Psoas muscle (tissue), 8 donors: ENCODE data around the gene AGPAT3. TPM values are rescaled to one million over a fixed set of nuclear protein-coding genes. Genes with fewer than 3 reads are reported as not detected.

Source experiments
- ATAC-seq, 4 donors: fragments of 200-7000 bp; cut with Tn5 transposase; one replicate each; pipeline ENCODE4 v1.9.1; 2020; ENCODE audit warnings: moderate library complexity in 3 of 4, mild to moderate bottlenecking in 2 of 4
- DNase-seq, 2 donors: peaks; one replicate each; pipeline ENCODE4 v3.0.0-alpha.2; 2020
- H3K27ac ChIP-seq: fragments of 200-600 bp; one replicate; pipeline ENCODE4 v1.8.0; 2022
- H3K27me3 ChIP-seq, 3 donors: fragments of 200-600 bp in 1 of 3; one replicate each; pipeline versions ENCODE4 v1.6.1 to v1.8.0; 2013 to 2022; ENCODE audit warnings: low read length in 2 of 3, mild to moderate bottlenecking in 2 of 3, moderate library complexity in 1 of 3; ENCODE audit not compliant: insufficient read depth in 3 of 3
- H3K36me3 ChIP-seq, 2 donors: fragments of 200-600 bp in 1 of 2; one replicate each; pipeline versions ENCODE4 v1.6.1 to v1.8.0; 2013 to 2022; ENCODE audit warnings: low read depth in 1 of 2, mild to moderate bottlenecking in 1 of 2, moderate library complexity in 1 of 2; ENCODE audit not compliant: insufficient read depth in 1 of 2
- H3K4me1 ChIP-seq: fragments of 200-600 bp; one replicate; pipeline ENCODE4 v1.8.0; 2022
- H3K4me3 ChIP-seq: fragments of 200-600 bp; one replicate; pipeline ENCODE4 v1.8.0; 2022; ENCODE audit warnings: mild to moderate bottlenecking
- H3K9me3 ChIP-seq: fragments of 200-600 bp; one replicate; pipeline ENCODE4 v1.8.0; 2022
- WGBS, 3 donors: extraction: QIAGEN DNeasy Blood & Tissue Kit; methylation state at CpG; one replicate each; pipeline versions ENCODE4 v1.1.6 to v1.1.7; 2013; 5-methylcytosine and 5-hydroxymethylcytosine counted together
- intact Hi-C, 2 donors: fragments of 100-400 bp; cut with DNase I; formaldehyde crosslinking; loops; one replicate each; pipeline versions ENCODE4 v1.11.0 to v1.14.2; 2022
- polyA plus RNA-seq, 3 donors: library from polyadenylated mRNA; stranded (reverse); fragments of 200-250 nt; gene quantifications; one replicate each; pipeline ENCODE4 v1.2.3, GENCODE V29; 2013
- total RNA-seq, 4 donors: library from RNA; stranded (reverse); fragmentation: NEBNext Ultra II Directional in 2 of 4; extraction: Animal tissue kit (Norgen Biotek cat#: 25700) in 2 of 4; gene quantifications; one replicate each; pipeline versions ENCODE4 v1.2.1 to v1.2.4, GENCODE V29; 2021 to 2023
- TF ChIP-seq, protein P1 (sequence below): fragments of 200-600 bp; IDR thresholded peaks from one replicate; pipeline ENCODE4 v1.8.0; 2022; ENCODE audit warnings: antibody characterized with exemption
- donor health status: healthy with polysubstance abuse.
- donor health status: DM: no; HTN: no; CAD: no; lungs with moderate emphysema.
- donor health status: Bipolar disorder and iron deficiency.
- donor health status: healthy.
- donor health status: DM: yes; HTN: yes; CAD: no.
- donor health status: DM: no; HTN: no; CAD: no.
- donor health status: DM: no; HTN: no; CAD: no.
- donor health status: DM: yes; HTN: yes; CAD: no.

AGPAT3 gene
- total and polyA plus RNA-seq, 7 donors: 28.4 to 117 (median 50.7) TPM

GRCh38 chr21:44017601-44018000 lies 152.6 kb downstream of the AGPAT3 start:
- Histone ChIP-seq H3K27me3 (no peaks in the 10 kb centered on the region), H3K9me3 (no peaks in the 10 kb centered on the region), H3K27ac (no peak overlapping the region), H3K4me3 (no peak overlapping the region), H3K4me1 (peaks cover 72% of the 10 kb centered on the region), H3K36me3 (no peaks in the 10 kb centered on the region)
- ATAC-seq (no peak), DNase-seq (no peak)
- intact Hi-C loops: no loop called here
- TF ChIP-seq, protein P1, sequence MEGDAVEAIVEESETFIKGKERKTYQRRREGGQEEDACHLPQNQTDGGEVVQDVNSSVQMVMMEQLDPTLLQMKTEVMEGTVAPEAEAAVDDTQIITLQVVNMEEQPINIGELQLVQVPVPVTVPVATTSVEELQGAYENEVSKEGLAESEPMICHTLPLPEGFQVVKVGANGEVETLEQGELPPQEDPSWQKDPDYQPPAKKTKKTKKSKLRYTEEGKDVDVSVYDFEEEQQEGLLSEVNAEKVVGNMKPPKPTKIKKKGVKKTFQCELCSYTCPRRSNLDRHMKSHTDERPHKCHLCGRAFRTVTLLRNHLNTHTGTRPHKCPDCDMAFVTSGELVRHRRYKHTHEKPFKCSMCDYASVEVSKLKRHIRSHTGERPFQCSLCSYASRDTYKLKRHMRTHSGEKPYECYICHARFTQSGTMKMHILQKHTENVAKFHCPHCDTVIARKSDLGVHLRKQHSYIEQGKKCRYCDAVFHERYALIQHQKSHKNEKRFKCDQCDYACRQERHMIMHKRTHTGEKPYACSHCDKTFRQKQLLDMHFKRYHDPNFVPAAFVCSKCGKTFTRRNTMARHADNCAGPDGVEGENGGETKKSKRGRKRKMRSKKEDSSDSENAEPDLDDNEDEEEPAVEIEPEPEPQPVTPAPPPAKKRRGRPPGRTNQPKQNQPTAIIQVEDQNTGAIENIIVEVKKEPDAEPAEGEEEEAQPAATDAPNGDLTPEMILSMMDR: no peak
- WGBS, 3 donors: 90 to 95% (median 94%) methylated on average over 9 of the region's 9 CpGs

DNA sequence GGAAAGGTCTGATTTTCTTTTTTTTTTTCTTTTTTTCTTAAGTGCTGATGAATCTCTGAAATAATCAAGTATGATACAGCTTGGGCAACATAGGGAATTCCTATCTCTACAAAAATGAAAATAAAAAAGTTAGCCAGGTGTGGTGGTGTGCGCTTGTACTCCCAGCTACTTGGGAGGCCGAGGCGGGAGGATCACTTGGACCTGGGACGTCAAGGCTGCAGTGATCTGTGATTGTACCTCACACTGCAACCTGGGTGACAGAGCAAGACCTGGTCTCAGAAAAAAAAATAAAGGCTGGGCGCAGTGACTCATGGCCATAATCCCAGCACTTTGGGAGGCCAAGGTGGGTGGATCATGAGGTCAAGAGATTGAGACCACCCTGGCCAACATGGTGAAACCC lies 153.1 kb downstream of the AGPAT3 start:
- intact Hi-C loops: no loop called here
- no peaks in the 10 kb centered on the region for H3K9me3 ChIP-seq
- H3K27ac ChIP-seq: no peak overlapping the region
- TF ChIP-seq, protein P1: no peak
- H3K4me1 ChIP-seq: peaks cover 70% of the 10 kb centered on the region
- DNase-seq (no peak), ATAC-seq (no peak)
- no peaks in the 10 kb centered on the region for H3K36me3 ChIP-seq
- no peak overlapping the region for H3K4me3 ChIP-seq
- H3K27me3 ChIP-seq: no peaks in the 10 kb centered on the region
- 93 to 96% (median 93%) methylated on average over 5 of the region's 5 CpGs for WGBS, 3 donors

DNA sequence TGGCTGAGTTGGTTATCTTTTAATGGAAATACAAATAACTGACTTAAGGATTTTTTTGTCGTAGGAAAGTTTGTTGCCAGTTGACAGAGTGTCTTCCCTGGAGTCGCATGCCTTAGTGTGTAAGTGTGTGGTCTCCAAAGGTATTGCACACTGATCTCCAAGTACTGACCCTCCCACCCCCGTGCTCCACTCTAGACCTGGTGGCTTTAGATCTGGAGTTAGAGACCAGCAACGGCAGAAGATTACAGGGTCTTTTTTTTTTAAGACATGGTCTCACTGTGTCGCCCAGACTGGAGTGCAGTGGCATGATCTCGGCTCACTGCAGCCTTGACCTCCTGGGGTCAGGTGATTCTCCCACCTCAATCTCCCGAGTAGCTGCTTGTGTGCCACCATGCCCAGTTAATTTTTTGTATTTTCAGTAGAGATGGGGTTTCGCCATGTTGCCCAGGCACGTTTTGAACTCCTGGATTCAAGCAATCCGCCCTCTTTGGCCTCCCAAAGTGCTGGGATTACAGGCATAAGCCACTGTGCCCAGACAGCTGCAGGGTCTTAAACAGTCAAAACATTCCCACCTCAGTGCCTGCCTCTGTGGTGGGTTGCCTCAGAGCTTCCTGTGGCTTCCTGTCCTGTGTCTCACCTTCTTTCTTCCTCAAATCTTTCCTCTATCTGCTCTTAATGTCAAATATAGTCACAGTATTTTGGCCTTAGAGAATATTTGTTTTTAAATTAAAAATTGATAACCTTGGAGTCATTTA lies 154.0 kb downstream of the AGPAT3 start:
- Histone ChIP-seq H3K9me3 (no peaks in the 10 kb centered on the region), H3K4me3 (no peak overlapping the region), H3K27me3 (no peaks in the 10 kb centered on the region), H3K36me3 (no peaks in the 10 kb centered on the region), H3K4me1 (peaks cover 63% of the 10 kb centered on the region), H3K27ac (no peak overlapping the region)
- WGBS, 3 donors: 70 to 80% (median 74%) methylated on average over 10 of the region's 10 CpGs
- ATAC-seq (no peak), DNase-seq (no peak)
- intact Hi-C loops: no loop called here
- TF ChIP-seq, protein P1: no peak

- H3K36me3 ChIP-seq: no peaks in the 10 kb centered on the region
- 59 to 84% (median 78%) methylated on average over 8 of the region's 8 CpGs for WGBS, 3 donors
- ATAC-seq (peak in 1 of 4 donors; percentile 30), DNase-seq (no peak)
- H3K4me1 ChIP-seq: peaks cover 63% of the 10 kb centered on the region
- intact Hi-C loops: no loop called here
- H3K4me3 ChIP-seq: no peak overlapping the region
- H3K27me3 ChIP-seq: no peaks in the 10 kb centered on the region
- TF ChIP-seq, protein P1: no peak
- H3K9me3 ChIP-seq: no peaks in the 10 kb centered on the region
- no peak overlapping the region for H3K27ac ChIP-seq
Measured at GRCh38 chr21:44019568-44019958, 154.5 kb downstream of the AGPAT3 start.

GRCh38 chr21:44020551-44020950 lies 155.5 kb downstream of the AGPAT3 start:
- Histone ChIP-seq H3K27ac (peak overlapping the region; percentile 37), H3K9me3 (no peaks in the 10 kb centered on the region), H3K27me3 (no peaks in the 10 kb centered on the region), H3K36me3 (no peaks in the 10 kb centered on the region), H3K4me1 (peaks cover 68% of the 10 kb centered on the region), H3K4me3 (no peak overlapping the region)
- WGBS, 3 donors: 51 to 77% (median 63%) methylated on average over 4 of the region's 4 CpGs
- ATAC-seq (peak in 1 of 4 donors; percentile 33), DNase-seq (no peak)
- TF ChIP-seq, protein P1: no peak
- intact Hi-C loops: no loop called here
